Type B pancreatic cell (in vitro differentiated cells): Measurements from ENCODE around the gene ZNF816. TPM values are rescaled to one million over a fixed set of nuclear protein-coding genes. Genes with fewer than 3 reads are reported as not detected.
A peak's percentile ranks its signal among the peaks of the same experiment; 100 is the strongest.

Experiments
- DNase-seq: peaks from one replicate; pipeline ENCODE4 v3.0.0; 2021; ENCODE audit warnings: mixed read lengths; ENCODE audit not compliant: unreplicated experiment; ENCODE audit errors: extremely low spot score
- H3K27ac Mint-ChIP-seq: 2 replicates; pipeline ENCODE4 v1.8.0; 2021; ENCODE audit warnings: mild to moderate bottlenecking, mixed read lengths
- H3K27me3 Mint-ChIP-seq: 2 replicates; pipeline ENCODE4 v1.8.0; 2021; ENCODE audit warnings: mixed read lengths
- H3K36me3 Mint-ChIP-seq: 2 replicates; pipeline ENCODE4 v1.8.0; 2021; ENCODE audit warnings: mixed read lengths
- H3K4me1 Mint-ChIP-seq: one replicate; pipeline ENCODE4 v1.8.0; 2021; ENCODE audit warnings: mixed read lengths; ENCODE audit not compliant: unreplicated experiment
- H3K4me3 Mint-ChIP-seq: 2 replicates; pipeline ENCODE4 v1.8.0; 2021; ENCODE audit warnings: mild to moderate bottlenecking, mixed read lengths
- H3K9me3 Mint-ChIP-seq: 2 replicates; pipeline ENCODE4 v1.8.0; 2021; ENCODE audit warnings: mixed read lengths
- total RNA-seq: library from RNA; stranded (reverse); gene quantifications from 2 replicates; pipeline ENCODE4 v1.2.1, GENCODE V29; 2021; ENCODE audit warnings: low replicate concordance
- TF ChIP-seq, protein P1 (sequence below): fragments of 200-600 bp; sonication (generic); conservative IDR thresholded peaks from 2 replicates; pipeline ENCODE4 v1.5.0; 2021; ENCODE audit warnings: antibody characterized with exemption, mild to moderate bottlenecking

ZNF816 gene
- total RNA-seq, 1 donor from 2014 or later = 17.2 TPM

DNA sequence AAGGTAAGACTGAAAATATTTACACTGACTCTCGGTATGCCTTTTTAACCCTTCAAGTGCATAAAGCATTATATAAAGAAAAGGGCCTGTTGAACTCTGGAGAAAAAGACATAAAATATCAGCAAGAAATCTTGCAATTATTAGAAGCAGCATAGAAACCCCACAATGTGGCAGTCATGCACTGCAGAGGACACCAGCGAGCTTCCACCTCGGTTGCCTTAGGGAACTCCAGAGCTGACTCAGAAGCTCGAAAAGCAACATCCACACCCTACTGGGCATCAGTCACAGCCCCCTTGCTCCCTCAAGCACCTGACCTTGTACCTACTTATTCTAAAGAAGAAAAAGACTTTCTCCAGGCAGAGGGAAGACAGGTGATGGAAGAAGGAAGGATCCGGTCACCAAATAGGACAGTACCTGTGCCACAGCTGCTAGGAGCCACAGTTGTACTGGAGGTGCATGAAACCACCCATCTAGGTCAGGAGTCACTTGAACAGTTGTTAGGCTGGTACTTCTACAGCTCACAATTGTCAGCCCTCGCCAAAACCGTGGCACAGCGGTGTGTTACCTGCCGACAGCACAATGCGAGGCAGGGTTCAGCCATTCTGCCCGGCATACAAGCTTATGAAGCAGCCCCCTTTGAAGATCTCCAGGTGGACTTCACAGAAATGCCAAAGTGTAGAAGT, 2.9 kb downstream of the ZNF816 start:
- Mint-ChIP-seq H3K27ac (no peak overlapping the region), H3K4me3 (peak overlapping the region; percentile 68), H3K27me3 (no peaks in the 10 kb centered on the region), H3K36me3 (peaks cover 51% of the 10 kb centered on the region), H3K9me3 (peaks cover 6% of the 10 kb centered on the region), H3K4me1 (peaks cover 29% of the 10 kb centered on the region)
- TF ChIP-seq, protein P1, sequence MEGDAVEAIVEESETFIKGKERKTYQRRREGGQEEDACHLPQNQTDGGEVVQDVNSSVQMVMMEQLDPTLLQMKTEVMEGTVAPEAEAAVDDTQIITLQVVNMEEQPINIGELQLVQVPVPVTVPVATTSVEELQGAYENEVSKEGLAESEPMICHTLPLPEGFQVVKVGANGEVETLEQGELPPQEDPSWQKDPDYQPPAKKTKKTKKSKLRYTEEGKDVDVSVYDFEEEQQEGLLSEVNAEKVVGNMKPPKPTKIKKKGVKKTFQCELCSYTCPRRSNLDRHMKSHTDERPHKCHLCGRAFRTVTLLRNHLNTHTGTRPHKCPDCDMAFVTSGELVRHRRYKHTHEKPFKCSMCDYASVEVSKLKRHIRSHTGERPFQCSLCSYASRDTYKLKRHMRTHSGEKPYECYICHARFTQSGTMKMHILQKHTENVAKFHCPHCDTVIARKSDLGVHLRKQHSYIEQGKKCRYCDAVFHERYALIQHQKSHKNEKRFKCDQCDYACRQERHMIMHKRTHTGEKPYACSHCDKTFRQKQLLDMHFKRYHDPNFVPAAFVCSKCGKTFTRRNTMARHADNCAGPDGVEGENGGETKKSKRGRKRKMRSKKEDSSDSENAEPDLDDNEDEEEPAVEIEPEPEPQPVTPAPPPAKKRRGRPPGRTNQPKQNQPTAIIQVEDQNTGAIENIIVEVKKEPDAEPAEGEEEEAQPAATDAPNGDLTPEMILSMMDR = no peak
- DNase-seq = no peak

DNA sequence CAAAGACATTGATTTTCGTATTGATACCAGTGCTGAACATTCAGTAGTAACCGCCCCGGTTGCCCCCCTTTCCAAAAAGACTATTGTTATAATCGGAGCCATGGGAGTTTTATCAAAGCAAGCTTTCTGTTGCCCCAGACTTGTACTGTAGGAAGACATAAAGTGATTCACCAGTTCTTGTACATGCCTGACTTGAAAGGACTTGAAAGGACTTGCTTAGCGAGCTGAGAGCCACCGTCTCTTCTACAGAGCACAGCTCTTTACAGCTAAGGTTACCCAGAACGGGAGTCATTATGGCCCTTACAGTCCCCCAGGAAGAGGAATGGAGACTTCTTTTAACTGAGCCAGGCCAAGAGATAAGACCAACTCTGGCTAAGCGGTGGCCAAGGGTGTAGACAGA, 5.1 kb downstream of the ZNF816 start:
- no peak overlapping the region for H3K27ac Mint-ChIP-seq
- peaks cover 6% of the 10 kb centered on the region for H3K9me3 Mint-ChIP-seq
- H3K4me3 Mint-ChIP-seq = no peak overlapping the region
- peaks cover 64% of the 10 kb centered on the region for H3K36me3 Mint-ChIP-seq
- no peaks in the 10 kb centered on the region for H3K27me3 Mint-ChIP-seq
- H3K4me1 Mint-ChIP-seq = peaks cover 17% of the 10 kb centered on the region
- TF ChIP-seq, protein P1 = no peak
- DNase-seq = no peak

DNA sequence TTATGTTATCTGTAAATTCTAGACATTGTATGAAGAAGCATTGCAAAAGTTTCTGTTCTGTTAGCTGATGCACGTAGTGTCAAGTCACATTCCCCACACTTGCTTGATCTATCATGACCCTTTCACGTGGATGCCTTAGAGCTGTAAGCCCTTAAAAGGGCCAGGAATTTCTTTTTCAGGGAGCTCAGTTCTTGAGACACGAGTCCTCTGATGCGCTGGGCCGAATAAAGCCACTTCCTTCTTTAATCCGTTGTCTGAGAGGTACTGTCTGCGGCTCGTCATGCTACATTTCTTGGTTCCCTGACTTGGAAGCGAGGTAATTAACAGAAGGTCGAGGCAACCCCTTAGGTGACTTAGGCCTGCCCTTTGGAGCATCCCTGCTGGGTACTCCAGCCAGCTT, 5.8 kb downstream of the ZNF816 start:
- H3K4me1 Mint-ChIP-seq = peaks cover 17% of the 10 kb centered on the region
- H3K27me3 Mint-ChIP-seq = no peaks in the 10 kb centered on the region
- H3K4me3 Mint-ChIP-seq = no peak overlapping the region
- peaks cover 70% of the 10 kb centered on the region for H3K36me3 Mint-ChIP-seq
- H3K9me3 Mint-ChIP-seq = peaks cover 6% of the 10 kb centered on the region
- DNase-seq = no peak
- TF ChIP-seq, protein P1 = no peak
- no peak overlapping the region for H3K27ac Mint-ChIP-seq

DNA sequence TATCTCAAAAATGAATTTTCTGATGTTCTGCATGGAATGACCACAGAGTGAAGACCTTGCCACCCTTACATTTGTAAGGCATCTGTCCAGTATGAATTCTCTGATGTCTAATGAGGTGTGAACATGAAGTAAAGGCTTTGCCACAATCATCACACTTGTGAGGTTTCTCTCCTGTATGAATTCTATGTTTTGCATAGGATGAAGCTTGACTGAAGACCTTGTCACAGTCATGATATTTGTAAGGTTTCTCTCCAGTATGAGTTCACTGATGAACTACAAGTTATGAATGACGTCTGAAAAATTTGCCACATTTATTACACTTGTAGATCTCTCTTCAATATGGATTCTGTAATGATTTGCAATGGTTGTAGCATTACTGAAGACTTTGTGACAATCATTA, 13.3 kb downstream of the ZNF816 start:
- Mint-ChIP-seq H3K4me1 (peaks cover 13% of the 10 kb centered on the region), H3K36me3 (peaks cover 51% of the 10 kb centered on the region), H3K9me3 (peaks cover 15% of the 10 kb centered on the region), H3K4me3 (no peak overlapping the region), H3K27me3 (no peaks in the 10 kb centered on the region), H3K27ac (no peak overlapping the region)
- DNase-seq = no peak
- TF ChIP-seq, protein P1 = no peak

DNA sequence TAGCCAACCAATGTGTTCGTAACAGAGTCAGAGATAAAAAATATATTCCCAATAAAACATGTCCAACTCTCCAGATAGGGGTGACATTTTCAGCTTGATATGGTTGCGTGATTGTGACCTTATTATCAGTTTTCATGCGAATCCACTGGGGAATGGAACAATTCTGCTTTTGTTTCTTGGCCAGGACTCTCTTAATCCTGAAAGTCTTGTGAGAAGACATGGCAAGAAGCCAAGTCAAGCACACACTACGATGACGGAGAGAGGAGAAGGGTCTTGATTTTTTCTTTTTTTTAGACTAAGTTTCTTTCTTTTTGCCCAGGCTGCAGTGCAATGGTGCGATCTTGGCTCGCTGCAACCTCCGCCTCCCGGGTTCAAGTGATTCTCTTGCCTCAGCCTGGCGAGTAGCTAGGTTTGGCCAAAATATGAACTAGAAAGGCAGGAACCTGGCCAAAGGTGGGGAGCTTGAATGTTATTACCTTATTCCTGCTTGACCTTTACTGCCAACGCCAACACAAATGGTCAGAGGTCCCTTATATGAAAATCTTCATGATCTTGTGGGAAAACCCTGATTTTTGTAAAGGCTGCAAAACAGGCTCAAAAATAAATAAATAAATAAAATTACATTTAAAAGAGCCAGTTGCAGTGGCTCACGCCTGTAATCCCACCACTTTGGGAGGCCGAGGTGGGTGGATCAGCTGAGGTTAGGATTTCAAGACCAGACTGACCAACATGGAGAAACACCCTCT, 14.5 kb downstream of the ZNF816 start:
- peaks cover 15% of the 10 kb centered on the region for H3K9me3 Mint-ChIP-seq
- peaks cover 13% of the 10 kb centered on the region for H3K4me1 Mint-ChIP-seq
- no peak overlapping the region for H3K4me3 Mint-ChIP-seq
- H3K27me3 Mint-ChIP-seq = no peaks in the 10 kb centered on the region
- no peak for DNase-seq
- no peak overlapping the region for H3K27ac Mint-ChIP-seq
- TF ChIP-seq, protein P1 = no peak
- H3K36me3 Mint-ChIP-seq = peaks cover 47% of the 10 kb centered on the region
